Uterus (tissue), 4 donors: Measurements from ENCODE around the gene TJP3. TPM values are rescaled to one million over a fixed set of nuclear protein-coding genes. Genes with fewer than 3 reads are reported as not detected.

ENCODE experiments used
- DNase-seq, 2 donors: peaks; one replicate each; pipeline ENCODE4 v3.0.0-alpha.2; 2019 to 2020
- H3K27ac ChIP-seq, 2 donors: fragments of 200-600 bp; sonication (generic); 1 replicate in 1 of 2; 2 replicates in 1 of 2; pipeline ENCODE4 v1.5.1; 2016 to 2018
- H3K27me3 ChIP-seq, 2 donors: fragments of 200-600 bp; sonication (generic); one replicate each; pipeline ENCODE4 v1.5.1; 2018 to 2019; ENCODE audit warnings: control low read depth in 1 of 2
- H3K36me3 ChIP-seq, 2 donors: fragments of 200-600 bp; sonication (generic); one replicate each; pipeline ENCODE4 v1.5.1; 2019; ENCODE audit warnings: control low read depth in 1 of 2
- H3K4me1 ChIP-seq, 2 donors: fragments of 200-600 bp; sonication (generic); one replicate each; pipeline ENCODE4 v1.5.1; 2018 to 2019; ENCODE audit warnings: control low read depth in 1 of 2
- H3K4me3 ChIP-seq, 2 donors: fragments of 200-600 bp; sonication (generic); 1 replicate in 1 of 2; 2 replicates in 1 of 2; pipeline ENCODE4 v1.5.1; 2018 to 2019; ENCODE audit warnings: mild to moderate bottlenecking in 1 of 2
- H3K9me3 ChIP-seq, 2 donors: fragments of 200-600 bp; sonication (generic); one replicate each; pipeline ENCODE4 v1.5.1; 2019; ENCODE audit warnings: control low read depth in 1 of 2
- CTCF ChIP-seq, 4 experiments: fragments of 200-600 bp in 2 of 4; fragments of 450-650 bp in 2 of 4; sonication (generic) in 2 of 4; IDR thresholded peaks; one replicate each; pipeline ENCODE4 v1.5.1; 2016 to 2019; ENCODE audit warnings: antibody characterized with exemption in 4 of 4, mild to moderate bottlenecking in 2 of 4, moderate library complexity in 1 of 4
- POLR2A ChIP-seq, 2 donors: fragments of 450-650 bp; IDR thresholded peaks; one replicate each; pipeline ENCODE4 v1.6.1; 2016; ENCODE audit warnings: antibody characterized with exemption in 2 of 2, mild to moderate bottlenecking in 1 of 2, moderate library complexity in 1 of 2
- intact Hi-C: fragments of 100-400 bp; cut with DNase I; formaldehyde crosslinking; loops from one replicate; pipeline ENCODE4 v1.15.1; 2023; ENCODE audit warnings: low total_unique reads
- total RNA-seq, 4 donors: library from RNA; depleted of rRNA in 3 of 4; stranded (reverse); fragments of >200 nt in 3 of 4; gene quantifications; one replicate each; pipeline versions ENCODE4 v1.1.0 to v1.2.4, GENCODE V29; 2014 to 2023
- donor health status: DM: yes; HTN: yes; CAD: no.

The TJP3 gene
- total RNA-seq, 4 donors from 2014 or later: 0.37 to 7.4 (median 3.9) TPM

GRCh38 chr19:3699741-3700241 is 8.4 kb upstream of the TJP3 start:
- H3K4me1 ChIP-seq: peaks cover 0 to 10% of the 10 kb centered on the region in 2 donors
- no peaks in the 10 kb centered on the region for H3K36me3 ChIP-seq
- TF ChIP-seq POLR2A (IDR thresholded peaks at IDR 0.05) (no peak), CTCF (IDR thresholded peaks at IDR 0.05) (no peak)
- H3K27ac ChIP-seq: peak overlapping the region; percentile 80 to 88
- DNase-seq: no peak
- no peaks in the 10 kb centered on the region for H3K9me3 ChIP-seq
- H3K27me3 ChIP-seq: no peaks in the 10 kb centered on the region
- H3K4me3 ChIP-seq: peak overlapping the region; percentile 61 to 88
- intact Hi-C loops: loop anchor here (2.0 kb wide), 1 partner anchor 33 kb away; no protein-coding TSS in a partner anchor

GRCh38 chr19:3700242-3701032 is 7.7 kb upstream of the TJP3 start, which contains the start of gene PIP5K1C:
Gene PIP5K1C (minus strand): TSS chr19:3700468. CDS start chr19:3700390, 78 bp downstream.
- TF ChIP-seq CTCF (IDR thresholded peaks at IDR 0.05) (peak; percentile 72 to 99 (median 92)), POLR2A (IDR thresholded peaks at IDR 0.05) (peak; percentile 85 to 90)
- Histone ChIP-seq H3K4me1 (peaks cover 0 to 10% of the 10 kb centered on the region in 2 donors), H3K36me3 (no peaks in the 10 kb centered on the region), H3K27me3 (no peaks in the 10 kb centered on the region), H3K27ac (peak within 1 kb of the TSS; percentile 80 to 88), H3K4me3 (peak within 1 kb of the TSS; percentile 61 to 88), H3K9me3 (no peaks in the 10 kb centered on the region)
- intact Hi-C loops: loop anchor here (2.0 kb wide), 1 partner anchor 34 kb away; no protein-coding TSS in a partner anchor
- peak; percentile 84 to 89 for DNase-seq

GRCh38 chr19:3701200-3701599 is 7.0 kb upstream of the TJP3 start:
- intact Hi-C loops: loop anchor here (2.0 kb wide), 1 partner anchor 34 kb away; no protein-coding TSS in a partner anchor
- H3K4me1 ChIP-seq: peaks cover 0 to 10% of the 10 kb centered on the region in 2 donors
- no peaks in the 10 kb centered on the region for H3K9me3 ChIP-seq
- H3K27me3 ChIP-seq: no peaks in the 10 kb centered on the region
- no peak overlapping the region for H3K27ac ChIP-seq
- H3K36me3 ChIP-seq: no peaks in the 10 kb centered on the region
- H3K4me3 ChIP-seq: no peak overlapping the region
- DNase-seq: no peak
- TF ChIP-seq CTCF (IDR thresholded peaks at IDR 0.05): no peak
- no peak for TF ChIP-seq POLR2A (IDR thresholded peaks at IDR 0.05)

GRCh38 chr19:3707868-3708206 is 347 bp upstream of the TJP3 start:
- no peak for DNase-seq
- peaks cover 0 to 4% of the 10 kb centered on the region in 2 donors for H3K4me1 ChIP-seq
- no peaks in the 10 kb centered on the region for H3K27me3 ChIP-seq
- intact Hi-C loops: no loop called here
- H3K9me3 ChIP-seq: no peaks in the 10 kb centered on the region
- no peaks in the 10 kb centered on the region for H3K36me3 ChIP-seq
- no peak overlapping the region for H3K27ac ChIP-seq
- TF ChIP-seq POLR2A (IDR thresholded peaks at IDR 0.05): no peak
- no peak for TF ChIP-seq CTCF (IDR thresholded peaks at IDR 0.05)
- H3K4me3 ChIP-seq: no peak overlapping the region

- H3K27ac ChIP-seq: no peak overlapping the region
- peaks cover 0 to 4% of the 10 kb centered on the region in 2 donors for H3K4me1 ChIP-seq
- no peak overlapping the region for H3K4me3 ChIP-seq
- no peaks in the 10 kb centered on the region for H3K36me3 ChIP-seq
- peak in 1 of 2 donors; percentile 40 for DNase-seq
- no peak for TF ChIP-seq CTCF (IDR thresholded peaks at IDR 0.05)
- no peak for TF ChIP-seq POLR2A (IDR thresholded peaks at IDR 0.05)
- no peaks in the 10 kb centered on the region for H3K27me3 ChIP-seq
- H3K9me3 ChIP-seq: no peaks in the 10 kb centered on the region
- intact Hi-C loops: no loop called here
These were observed 2.2 kb downstream of the TJP3 start for GRCh38 chr19:3710265-3710812.
